Thyroid gland (tissue), 4 donors: Measurements from ENCODE around the gene SSB.
A peak's percentile ranks its signal among the peaks of the same experiment; 100 is the strongest.

Experiments used
- POLR2A ChIP-seq, 2 donors: fragments of 450-650 bp; IDR thresholded peaks; one replicate each; pipeline ENCODE4 v1.6.1; 2017; ENCODE audit warnings: antibody characterized with exemption in 2 of 2, mild to moderate bottlenecking in 2 of 2, moderate library complexity in 1 of 2
- TF ChIP-seq, protein P1 (sequence below), 6 experiments: fragments of 200-600 bp in 3 of 6; fragments of 450-650 bp in 3 of 6; sonication (generic) in 3 of 6; IDR thresholded peaks; one replicate each; pipeline ENCODE4 v1.5.1; 2016 to 2019; ENCODE audit warnings: antibody characterized with exemption in 6 of 6, mild to moderate bottlenecking in 2 of 6, inconsistent platforms in 1 of 6, moderate library complexity in 1 of 6

DNA sequence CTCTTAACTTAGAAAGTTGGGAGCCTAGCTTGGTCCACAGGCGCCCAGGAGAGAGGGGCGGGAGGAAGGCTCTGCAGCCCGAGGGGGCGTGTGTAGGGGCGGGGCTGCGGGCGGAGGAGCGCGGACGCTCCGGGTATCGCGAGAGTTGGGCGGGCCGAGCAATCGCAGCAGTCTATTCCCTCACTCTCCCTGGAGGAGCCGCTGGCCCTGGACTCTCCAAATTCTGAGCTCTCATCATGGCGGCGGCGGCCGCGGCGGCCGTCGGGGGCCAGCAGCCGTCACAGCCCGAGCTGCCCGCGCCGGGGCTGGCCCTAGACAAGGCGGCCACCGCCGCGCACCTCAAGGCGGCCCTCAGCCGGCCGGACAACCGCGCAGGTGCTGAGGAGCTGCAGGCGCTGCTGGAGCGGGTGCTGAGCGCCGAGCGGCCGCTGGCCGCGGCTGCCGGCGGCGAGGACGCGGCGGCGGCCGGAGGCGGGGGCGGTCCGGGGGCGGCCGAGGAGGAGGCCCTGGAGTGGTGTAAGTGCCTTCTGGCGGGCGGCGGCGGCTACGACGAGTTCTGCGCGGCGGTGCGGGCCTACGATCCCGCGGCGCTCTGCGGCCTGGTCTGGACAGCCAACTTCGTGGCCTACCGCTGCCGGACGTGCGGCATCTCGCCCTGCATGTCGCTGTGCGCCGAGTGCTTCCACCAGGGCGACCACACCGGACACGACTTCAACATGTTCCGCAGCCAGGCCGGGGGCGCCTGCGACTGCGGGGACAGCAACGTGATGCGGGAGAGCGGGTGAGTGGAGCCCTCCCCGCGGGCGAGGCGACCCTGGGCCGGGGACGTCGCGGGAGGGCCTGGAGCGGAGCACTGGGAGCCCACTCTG, 28.8 kb downstream of the SSB start, which contains the start of gene UBR3:
- TF ChIP-seq, protein P1, sequence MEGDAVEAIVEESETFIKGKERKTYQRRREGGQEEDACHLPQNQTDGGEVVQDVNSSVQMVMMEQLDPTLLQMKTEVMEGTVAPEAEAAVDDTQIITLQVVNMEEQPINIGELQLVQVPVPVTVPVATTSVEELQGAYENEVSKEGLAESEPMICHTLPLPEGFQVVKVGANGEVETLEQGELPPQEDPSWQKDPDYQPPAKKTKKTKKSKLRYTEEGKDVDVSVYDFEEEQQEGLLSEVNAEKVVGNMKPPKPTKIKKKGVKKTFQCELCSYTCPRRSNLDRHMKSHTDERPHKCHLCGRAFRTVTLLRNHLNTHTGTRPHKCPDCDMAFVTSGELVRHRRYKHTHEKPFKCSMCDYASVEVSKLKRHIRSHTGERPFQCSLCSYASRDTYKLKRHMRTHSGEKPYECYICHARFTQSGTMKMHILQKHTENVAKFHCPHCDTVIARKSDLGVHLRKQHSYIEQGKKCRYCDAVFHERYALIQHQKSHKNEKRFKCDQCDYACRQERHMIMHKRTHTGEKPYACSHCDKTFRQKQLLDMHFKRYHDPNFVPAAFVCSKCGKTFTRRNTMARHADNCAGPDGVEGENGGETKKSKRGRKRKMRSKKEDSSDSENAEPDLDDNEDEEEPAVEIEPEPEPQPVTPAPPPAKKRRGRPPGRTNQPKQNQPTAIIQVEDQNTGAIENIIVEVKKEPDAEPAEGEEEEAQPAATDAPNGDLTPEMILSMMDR (IDR thresholded peaks at IDR 0.05) = peak in 2 of 6 experiments; percentile 14 to 24
- TF ChIP-seq POLR2A (IDR thresholded peaks at IDR 0.05) = peak; percentile 74 to 94
